B cell (primary cell): ENCODE results near the gene IFT52.

ENCODE experiments used
- EZH2 ChIP-seq: IDR thresholded peaks from 2 replicates; pipeline ENCODE4 v1.6.1; 2012; ENCODE audit warnings: borderline replicate concordance, low read depth, mild to moderate bottlenecking, moderate library complexity, low read length; ENCODE audit not compliant: insufficient read depth, poor library complexity, severe bottlenecking
- TF ChIP-seq, protein P1 (sequence below): fragments of 200-600 bp; IDR thresholded peaks from one replicate; pipeline ENCODE4 v1.8.0; 2022; ENCODE audit warnings: antibody characterized with exemption, mild to moderate bottlenecking

DNA sequence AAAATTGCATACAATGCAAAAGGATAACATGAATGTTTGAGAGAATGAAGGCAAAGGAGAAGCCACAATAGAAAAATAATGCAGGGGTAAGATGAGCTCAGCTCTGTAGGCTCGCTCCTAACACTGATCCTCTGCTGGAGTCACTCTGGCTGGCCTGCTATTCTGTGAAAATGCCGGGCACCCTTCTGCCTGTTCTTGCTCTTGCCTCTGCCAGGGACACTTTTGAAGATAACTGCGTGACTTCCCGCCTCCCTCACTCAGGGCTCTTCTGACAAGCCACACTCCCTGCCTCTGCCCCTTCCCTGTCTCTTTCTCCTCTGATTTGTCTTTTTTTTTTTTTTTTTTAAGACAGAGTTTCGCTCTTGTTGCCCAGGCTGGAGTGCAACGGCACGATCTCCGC lies 40.9 kb downstream of the IFT52 start:
- TF ChIP-seq, protein P1, sequence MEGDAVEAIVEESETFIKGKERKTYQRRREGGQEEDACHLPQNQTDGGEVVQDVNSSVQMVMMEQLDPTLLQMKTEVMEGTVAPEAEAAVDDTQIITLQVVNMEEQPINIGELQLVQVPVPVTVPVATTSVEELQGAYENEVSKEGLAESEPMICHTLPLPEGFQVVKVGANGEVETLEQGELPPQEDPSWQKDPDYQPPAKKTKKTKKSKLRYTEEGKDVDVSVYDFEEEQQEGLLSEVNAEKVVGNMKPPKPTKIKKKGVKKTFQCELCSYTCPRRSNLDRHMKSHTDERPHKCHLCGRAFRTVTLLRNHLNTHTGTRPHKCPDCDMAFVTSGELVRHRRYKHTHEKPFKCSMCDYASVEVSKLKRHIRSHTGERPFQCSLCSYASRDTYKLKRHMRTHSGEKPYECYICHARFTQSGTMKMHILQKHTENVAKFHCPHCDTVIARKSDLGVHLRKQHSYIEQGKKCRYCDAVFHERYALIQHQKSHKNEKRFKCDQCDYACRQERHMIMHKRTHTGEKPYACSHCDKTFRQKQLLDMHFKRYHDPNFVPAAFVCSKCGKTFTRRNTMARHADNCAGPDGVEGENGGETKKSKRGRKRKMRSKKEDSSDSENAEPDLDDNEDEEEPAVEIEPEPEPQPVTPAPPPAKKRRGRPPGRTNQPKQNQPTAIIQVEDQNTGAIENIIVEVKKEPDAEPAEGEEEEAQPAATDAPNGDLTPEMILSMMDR = no peak
- TF ChIP-seq EZH2 = no peak
